PC-9 (cell line): ENCODE results near the gene COL23A1. TPM values are rescaled to one million over a fixed set of nuclear protein-coding genes. Genes with fewer than 3 reads are reported as not detected.

Experiments
- BruUV-seq: library from RNA; stranded (reverse); fragments of 400-500 nt; replicated peaks from 2 replicates; lab custom pipeline; 2021; lab: Mats Ljungman, UMichigan
- CTCF ChIA-PET: fragments of 300-600 bp; sonication (Branson Sonifier 250); formaldehyde crosslinking; loops from one replicate; lab custom pipeline; 2022; ENCODE audit warnings: antibody characterized with exemption; lab: Charles Lee
- POLR2A ChIA-PET: fragments of 300-600 bp; sonication (Branson Sonifier 250); formaldehyde crosslinking; loops from one replicate; lab custom pipeline; 2022; ENCODE audit warnings: antibody characterized with exemption; ENCODE audit not compliant: unreplicated experiment; lab: Charles Lee
- DNase-seq, 2 experiments: peaks; one replicate each; pipeline versions ENCODE4 v3.0.0 to v3.0.0-alpha.2; 2015 to 2022; ENCODE audit warnings: mixed read lengths in 1 of 2
- H2AFZ ChIP-seq: fragments of 200-600 bp; sonication (generic); 2 replicates; pipeline ENCODE4 v1.8.1; 2017; ENCODE audit warnings: antibody characterized with exemption
- H3F3A ChIP-seq: fragments of 200-600 bp; sonication (generic); 2 replicates; pipeline ENCODE4 v1.8.1; 2017; ENCODE audit warnings: antibody characterized with exemption, mild to moderate bottlenecking, low read depth; ENCODE audit not compliant: insufficient read depth
- H3K27ac ChIP-seq: fragments of 200-600 bp; sonication (generic); 2 replicates; pipeline ENCODE4 v1.6.1; 2016; ENCODE audit warnings: mixed run types
- H3K27me3 ChIP-seq: fragments of 200-600 bp; sonication (generic); 2 replicates; pipeline ENCODE4 v1.6.1; 2016; ENCODE audit warnings: low read depth, mixed run types; ENCODE audit not compliant: insufficient read depth
- H3K36me3 ChIP-seq: fragments of 200-600 bp; sonication (generic); 2 replicates; pipeline ENCODE4 v1.6.1; 2016; ENCODE audit warnings: low read depth, mixed run types
- H3K4me1 ChIP-seq: fragments of 200-600 bp; sonication (generic); replicated peaks from 2 replicates; pipeline ENCODE4 v1.6.1; 2016; ENCODE audit warnings: mixed run types; ENCODE audit not compliant: insufficient read depth
- H3K4me2 ChIP-seq: fragments of 200-600 bp; sonication (generic); 2 replicates; pipeline ENCODE4 v1.6.1; 2017; ENCODE audit warnings: mixed run types
- H3K4me3 ChIP-seq: fragments of 200-600 bp; sonication (generic); 2 replicates; pipeline ENCODE4 v1.6.1; 2016; ENCODE audit warnings: mixed run types
- H3K79me2 ChIP-seq: fragments of 200-600 bp; sonication (generic); 2 replicates; pipeline ENCODE4 v1.6.1; 2017; ENCODE audit warnings: low read depth, mixed run types
- H3K9me2 ChIP-seq: fragments of 200-600 bp; sonication (generic); 2 replicates; pipeline ENCODE4 v1.8.1; 2017; ENCODE audit warnings: mild to moderate bottlenecking; ENCODE audit not compliant: insufficient read depth
- H3K9me3 ChIP-seq: fragments of 200-600 bp; sonication (generic); 2 replicates; pipeline ENCODE4 v1.8.1; 2016; ENCODE audit warnings: low read depth; ENCODE audit not compliant: insufficient read depth
- H4K20me1 ChIP-seq: fragments of 200-600 bp; sonication (generic); 2 replicates; pipeline ENCODE4 v1.8.1; 2017; ENCODE audit not compliant: insufficient read depth
- CTCF ChIP-seq: fragments of 200-600 bp; sonication (generic); conservative IDR thresholded peaks from 2 replicates; pipeline ENCODE4 v1.6.1; 2017; ENCODE audit warnings: mixed run types, antibody characterized with exemption, mild to moderate bottlenecking, moderate library complexity
- EZH2 ChIP-seq: fragments of 200-600 bp; sonication (generic); IDR thresholded peaks from 2 replicates; pipeline ENCODE4 v1.8.0; 2017; ENCODE audit warnings: antibody characterized with exemption, low read depth
- intact Hi-C: fragments of 100-400 bp; cut with micrococcal nuclease; formaldehyde crosslinking; loops from one replicate; pipeline ENCODE4 v1.10.0; 2022; ENCODE audit not compliant: unreplicated experiment
- total RNA-seq: library from RNA; stranded (reverse); gene quantifications from 2 replicates; pipeline ENCODE4 v1.2.3, GENCODE V29; 2021

The COL23A1 gene
- total RNA-seq, 1 experiment from 2014 or later = not detected

GRCh38 chr5:178244576-178244975 lies 345.6 kb downstream of the COL23A1 start:
- Histone ChIP-seq H3F3A (no peaks in the 10 kb centered on the region), H4K20me1 (no peaks in the 10 kb centered on the region), H3K27me3 (peaks cover 63% of the 10 kb centered on the region), H3K4me3 (no peak overlapping the region), H3K9me3 (no peaks in the 10 kb centered on the region), H3K4me1 (no peaks in the 10 kb centered on the region), H3K9me2 (no peaks in the 10 kb centered on the region), H3K4me2 (no peak overlapping the region), H2AFZ (no peak overlapping the region), H3K36me3 (no peaks in the 10 kb centered on the region), H3K27ac (no peak overlapping the region), H3K79me2 (no peaks in the 10 kb centered on the region)
- intact Hi-C loops = no loop called here
- POLR2A ChIA-PET = no interaction called here
- BruUV-seq = no TSS peak
- TF ChIP-seq CTCF = no peak
- no peak for TF ChIP-seq EZH2
- peak in 1 of 2 experiments; percentile 33 for DNase-seq
- CTCF ChIA-PET = interaction anchor here (0.5 kb wide), 1 partner anchor 152 kb away, joined by 4 read pairs; no protein-coding TSS in a partner anchor

- Histone ChIP-seq H3K79me2 (no peaks in the 10 kb centered on the region), H3K36me3 (no peaks in the 10 kb centered on the region), H3K9me2 (no peaks in the 10 kb centered on the region), H2AFZ (no peak overlapping the region), H3K9me3 (no peaks in the 10 kb centered on the region), H3F3A (no peaks in the 10 kb centered on the region), H3K4me3 (no peak overlapping the region), H3K4me1 (peaks cover 4% of the 10 kb centered on the region; the same call in 1 of the 2 replicates), H3K27me3 (peaks cover 41% of the 10 kb centered on the region), H3K4me2 (no peak overlapping the region), H4K20me1 (no peaks in the 10 kb centered on the region), H3K27ac (no peak overlapping the region)
- peak in 1 of 2 experiments; percentile 12 for DNase-seq
- BruUV-seq = no TSS peak
- POLR2A ChIA-PET = no interaction called here
- CTCF ChIA-PET = no interaction called here
- intact Hi-C loops = no loop called here
- TF ChIP-seq CTCF (no peak), EZH2 (no peak)
Measured at GRCh38 chr5:178242416-178242815, 347.8 kb downstream of the COL23A1 start.

GRCh38 chr5:178241688-178242231 lies 348.4 kb downstream of the COL23A1 start:
- no peaks in the 10 kb centered on the region for H3K79me2 ChIP-seq
- ChIA-PET CTCF (no interaction called here), POLR2A (interaction anchor here (0.6 kb wide), 1 partner anchor 10 kb away, joined by 6 read pairs; no protein-coding TSS in a partner anchor)
- peaks cover 35% of the 10 kb centered on the region for H3K27me3 ChIP-seq
- DNase-seq = no peak
- H3K4me2 ChIP-seq = no peak overlapping the region
- H3F3A ChIP-seq = no peaks in the 10 kb centered on the region
- no peaks in the 10 kb centered on the region for H4K20me1 ChIP-seq
- intact Hi-C loops = no loop called here
- no peak for TF ChIP-seq CTCF
- TF ChIP-seq EZH2 = no peak
- no peak overlapping the region for H3K4me3 ChIP-seq
- H3K9me2 ChIP-seq = no peaks in the 10 kb centered on the region
- H3K36me3 ChIP-seq = no peaks in the 10 kb centered on the region
- BruUV-seq = no TSS peak
- H3K27ac ChIP-seq = no peak overlapping the region
- no peaks in the 10 kb centered on the region for H3K9me3 ChIP-seq
- H3K4me1 ChIP-seq = peaks cover 7% of the 10 kb centered on the region; the same call in 1 of the 2 replicates
- H2AFZ ChIP-seq = no peak overlapping the region
